Ishikawa (cell line): ENCODE measurements around the gene TNS1.

ENCODE experiments used
- CEBPB ChIP-seq: IDR thresholded peaks from 2 replicates; pipeline ENCODE4 v1.6.1; 2012
- CREB1 ChIP-seq: IDR thresholded peaks from 2 replicates; pipeline ENCODE4 v1.6.1; 2012; ENCODE audit warnings: low read depth
- EGR1 ChIP-seq: IDR thresholded peaks from 2 replicates; pipeline ENCODE4 v1.6.1; 2012
- EP300 ChIP-seq: IDR thresholded peaks from 2 replicates; pipeline ENCODE4 v1.6.1; 2012; ENCODE audit warnings: borderline replicate concordance
- FOXM1 ChIP-seq: IDR thresholded peaks from 2 replicates; pipeline ENCODE4 v1.6.1; 2012; ENCODE audit warnings: low read depth, borderline replicate concordance
- NFIC ChIP-seq: IDR thresholded peaks from 2 replicates; pipeline ENCODE4 v1.6.1; 2012
- RAD21 ChIP-seq: IDR thresholded peaks from 2 replicates; pipeline ENCODE4 v1.6.1; 2012; ENCODE audit warnings: low read depth
- TAF1 ChIP-seq: IDR thresholded peaks from 2 replicates; pipeline ENCODE4 v1.6.1; 2012; ENCODE audit warnings: low read depth, mild to moderate bottlenecking
- TCF12 ChIP-seq: IDR thresholded peaks from 2 replicates; pipeline ENCODE4 v1.6.1; 2012; ENCODE audit warnings: low read depth
- TEAD4 ChIP-seq: IDR thresholded peaks from 2 replicates; pipeline ENCODE4 v1.6.1; 2012
- YY1 ChIP-seq: IDR thresholded peaks from 2 replicates; pipeline ENCODE4 v1.6.1; 2012; ENCODE audit warnings: low read depth
- ZBTB7A ChIP-seq: IDR thresholded peaks from 2 replicates; pipeline ENCODE4 v1.6.1; 2012; ENCODE audit warnings: low read depth
- TF ChIP-seq, protein P1 (sequence below): IDR thresholded peaks from 2 replicates; pipeline ENCODE4 v1.6.1; 2012; ENCODE audit warnings: low read depth, mild to moderate bottlenecking
- TF ChIP-seq, protein P2 (sequence below): IDR thresholded peaks from 2 replicates; pipeline ENCODE4 v1.6.1; 2012
- TF ChIP-seq, protein P3 (sequence below): IDR thresholded peaks from 2 replicates; pipeline ENCODE4 v1.6.1; 2012

TNS1 gene

DNA sequence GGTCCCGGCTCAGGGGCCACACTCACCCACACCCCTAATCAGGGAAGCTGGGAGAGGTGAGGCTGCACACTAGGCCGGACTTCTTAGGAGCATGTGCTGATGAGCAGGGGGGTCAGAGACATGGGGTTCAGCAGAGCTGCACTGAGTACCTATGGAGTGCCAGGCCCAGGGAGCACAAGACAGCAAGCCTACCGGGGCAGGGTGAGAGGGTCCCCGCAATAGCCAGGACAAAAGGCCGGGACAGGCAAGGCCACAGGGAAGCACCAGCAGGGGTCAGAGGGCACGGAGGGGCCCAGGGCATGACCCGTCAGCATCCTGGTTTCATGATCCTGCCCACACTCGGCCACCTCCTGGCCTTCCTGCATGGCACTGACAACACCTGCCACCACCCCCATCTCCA is 73.5 kb downstream of the TNS1 start:
- TF ChIP-seq YY1: no peak
- no peak for TF ChIP-seq FOXM1
- TF ChIP-seq, protein P1, sequence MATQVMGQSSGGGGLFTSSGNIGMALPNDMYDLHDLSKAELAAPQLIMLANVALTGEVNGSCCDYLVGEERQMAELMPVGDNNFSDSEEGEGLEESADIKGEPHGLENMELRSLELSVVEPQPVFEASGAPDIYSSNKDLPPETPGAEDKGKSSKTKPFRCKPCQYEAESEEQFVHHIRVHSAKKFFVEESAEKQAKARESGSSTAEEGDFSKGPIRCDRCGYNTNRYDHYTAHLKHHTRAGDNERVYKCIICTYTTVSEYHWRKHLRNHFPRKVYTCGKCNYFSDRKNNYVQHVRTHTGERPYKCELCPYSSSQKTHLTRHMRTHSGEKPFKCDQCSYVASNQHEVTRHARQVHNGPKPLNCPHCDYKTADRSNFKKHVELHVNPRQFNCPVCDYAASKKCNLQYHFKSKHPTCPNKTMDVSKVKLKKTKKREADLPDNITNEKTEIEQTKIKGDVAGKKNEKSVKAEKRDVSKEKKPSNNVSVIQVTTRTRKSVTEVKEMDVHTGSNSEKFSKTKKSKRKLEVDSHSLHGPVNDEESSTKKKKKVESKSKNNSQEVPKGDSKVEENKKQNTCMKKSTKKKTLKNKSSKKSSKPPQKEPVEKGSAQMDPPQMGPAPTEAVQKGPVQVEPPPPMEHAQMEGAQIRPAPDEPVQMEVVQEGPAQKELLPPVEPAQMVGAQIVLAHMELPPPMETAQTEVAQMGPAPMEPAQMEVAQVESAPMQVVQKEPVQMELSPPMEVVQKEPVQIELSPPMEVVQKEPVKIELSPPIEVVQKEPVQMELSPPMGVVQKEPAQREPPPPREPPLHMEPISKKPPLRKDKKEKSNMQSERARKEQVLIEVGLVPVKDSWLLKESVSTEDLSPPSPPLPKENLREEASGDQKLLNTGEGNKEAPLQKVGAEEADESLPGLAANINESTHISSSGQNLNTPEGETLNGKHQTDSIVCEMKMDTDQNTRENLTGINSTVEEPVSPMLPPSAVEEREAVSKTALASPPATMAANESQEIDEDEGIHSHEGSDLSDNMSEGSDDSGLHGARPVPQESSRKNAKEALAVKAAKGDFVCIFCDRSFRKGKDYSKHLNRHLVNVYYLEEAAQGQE: no peak
- no peak for TF ChIP-seq TAF1
- TF ChIP-seq EGR1: no peak
- no peak for TF ChIP-seq CREB1
- no peak for TF ChIP-seq EP300
- TF ChIP-seq TCF12: no peak
- TF ChIP-seq CEBPB: no peak
- TF ChIP-seq, protein P2, sequence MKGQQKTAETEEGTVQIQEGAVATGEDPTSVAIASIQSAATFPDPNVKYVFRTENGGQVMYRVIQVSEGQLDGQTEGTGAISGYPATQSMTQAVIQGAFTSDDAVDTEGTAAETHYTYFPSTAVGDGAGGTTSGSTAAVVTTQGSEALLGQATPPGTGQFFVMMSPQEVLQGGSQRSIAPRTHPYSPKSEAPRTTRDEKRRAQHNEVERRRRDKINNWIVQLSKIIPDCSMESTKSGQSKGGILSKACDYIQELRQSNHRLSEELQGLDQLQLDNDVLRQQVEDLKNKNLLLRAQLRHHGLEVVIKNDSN: no peak
- TF ChIP-seq RAD21: no peak
- no peak for TF ChIP-seq TEAD4
- TF ChIP-seq, protein P3, sequence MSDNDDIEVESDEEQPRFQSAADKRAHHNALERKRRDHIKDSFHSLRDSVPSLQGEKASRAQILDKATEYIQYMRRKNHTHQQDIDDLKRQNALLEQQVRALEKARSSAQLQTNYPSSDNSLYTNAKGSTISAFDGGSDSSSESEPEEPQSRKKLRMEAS: no peak
- TF ChIP-seq NFIC: no peak
- no peak for TF ChIP-seq ZBTB7A

DNA sequence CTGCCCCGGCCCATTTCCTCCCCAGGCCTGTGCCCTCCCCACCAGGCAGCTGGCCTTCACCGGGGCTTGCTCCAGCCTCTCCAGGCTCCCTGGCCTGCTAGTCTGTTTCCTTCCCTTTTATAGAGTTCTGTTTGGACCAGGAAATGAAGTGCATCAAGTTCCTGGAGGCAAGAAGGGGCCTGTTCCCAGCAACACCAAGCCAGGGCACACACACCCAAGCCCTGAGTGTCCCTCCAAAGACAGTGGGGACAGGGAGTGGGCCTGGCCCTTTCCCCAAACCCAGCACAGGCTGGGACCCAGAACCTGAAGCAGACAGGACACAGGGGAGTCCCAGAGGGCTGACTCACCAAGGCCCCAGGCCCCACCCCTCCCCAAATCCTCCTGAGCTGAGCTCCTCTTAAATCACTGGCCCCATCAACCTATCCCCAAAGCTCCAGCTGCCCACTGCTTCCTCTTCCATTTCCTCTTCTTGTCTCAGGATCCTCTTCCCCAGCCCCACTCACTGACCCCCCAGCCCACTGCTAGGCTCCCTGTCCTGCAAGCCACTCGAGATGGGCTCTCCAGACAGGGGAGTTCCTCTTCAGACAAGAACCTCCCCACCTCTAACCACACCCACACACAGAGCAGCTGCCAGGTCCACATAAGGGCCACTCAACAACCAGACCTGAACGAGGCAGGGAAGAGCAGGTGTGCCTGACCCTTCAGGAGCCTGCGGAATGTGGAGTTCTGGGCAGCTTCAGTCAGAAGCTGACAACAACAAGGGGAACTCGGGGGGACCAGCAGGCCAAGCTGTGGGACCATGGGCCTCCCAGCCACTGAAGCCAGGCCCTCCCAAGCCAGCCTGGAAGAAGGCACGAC is 74.2 kb downstream of the TNS1 start:
- TF ChIP-seq FOXM1 (no peak), EGR1 (no peak), YY1 (no peak), CEBPB (no peak), ZBTB7A (no peak), TCF12 (no peak), EP300 (no peak), RAD21 (no peak), TAF1 (no peak), TEAD4 (no peak), NFIC (no peak), CREB1 (no peak)
- TF ChIP-seq, protein P2: no peak
- TF ChIP-seq, protein P1: no peak
- TF ChIP-seq, protein P3: no peak

DNA sequence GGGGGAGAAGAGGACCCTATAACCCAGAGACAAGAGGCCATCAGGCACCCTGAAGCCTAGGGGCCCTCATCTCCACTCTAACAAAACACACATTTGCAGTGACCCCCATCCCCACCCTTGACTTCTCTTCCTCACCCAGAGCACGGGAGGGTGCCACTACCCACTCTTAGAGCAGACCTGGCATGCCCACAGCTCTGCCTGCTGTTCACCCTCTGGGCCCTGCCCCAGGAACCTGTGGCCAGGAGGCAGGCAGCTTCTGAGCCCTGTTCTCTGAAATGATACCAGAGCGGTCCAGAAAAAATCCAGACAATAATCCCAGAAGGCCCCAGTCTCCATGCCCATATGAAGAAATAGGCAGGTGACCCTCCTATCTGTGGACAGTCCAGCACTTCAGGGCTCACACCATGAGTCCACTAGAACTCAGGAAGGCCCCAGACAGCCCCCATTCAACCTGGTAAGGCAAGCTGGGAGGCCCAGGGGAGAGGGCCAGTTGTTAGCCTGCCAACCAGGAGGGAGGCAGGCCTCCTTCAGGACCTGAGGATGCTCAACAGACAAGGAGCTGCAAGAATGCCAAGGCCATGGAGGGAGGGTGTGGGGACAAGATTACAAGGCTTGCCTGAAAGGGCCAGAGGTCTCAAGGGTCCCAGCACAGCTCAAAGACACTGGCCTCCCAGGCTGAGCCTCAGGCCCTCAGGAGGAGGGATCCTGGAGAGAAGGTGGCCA is 75.0 kb downstream of the TNS1 start:
- TF ChIP-seq CREB1 (no peak), TAF1 (no peak), CEBPB (no peak), FOXM1 (no peak), NFIC (no peak), EGR1 (no peak), TCF12 (no peak), TEAD4 (no peak), ZBTB7A (no peak), RAD21 (no peak), EP300 (no peak), YY1 (no peak)
- TF ChIP-seq, protein P1: no peak
- TF ChIP-seq, protein P3: no peak
- TF ChIP-seq, protein P2: no peak
